SK-N-SH (cell line): ENCODE data around the gene MTFMT. TPM values are rescaled to one million over a fixed set of nuclear protein-coding genes. Genes with fewer than 3 reads are reported as not detected.

ENCODE experiments used
- CTCF ChIA-PET: fragments of 300-600, 350-600 bp; formaldehyde crosslinking; extraction: SDS; loops from one replicate; lab custom pipeline; 2021; lab: Yijun Ruan, JAX
- POLR2A ChIA-PET: fragments of 350-600 bp; sonication (Branson Sonifier 250); formaldehyde crosslinking; extraction: SDS; loops from one replicate; lab custom pipeline; 2020; ENCODE audit warnings: antibody characterized with exemption, inconsistent platforms; lab: Yijun Ruan, JAX
- DNase-seq: peaks from one replicate; pipeline ENCODE4 v3.0.0; 2012
- H2AFZ ChIP-seq: fragments of 200-600 bp; sonication (generic); 2 replicates; pipeline ENCODE4 v1.8.1; 2016; ENCODE audit warnings: antibody characterized with exemption, mild to moderate bottlenecking, low read depth
- H3F3A ChIP-seq: fragments of 200-600 bp; sonication (generic); replicated peaks from 2 replicates; pipeline ENCODE3; 2016; ENCODE audit warnings: antibody characterized with exemption, mild to moderate bottlenecking; ENCODE audit not compliant: insufficient read depth
- H3K27ac ChIP-seq, 2 experiments: fragments of 200-500 bp in 1 of 2; fragments of 200-600 bp in 1 of 2; sonication (Bioruptor generic) in 1 of 2; sonication (generic), shearing (Covaris generic) in 1 of 2; 2 replicates each; pipeline versions ENCODE4 v1.5.1 to v1.6.1; 2014 to 2016; ENCODE audit warnings: low read depth in 2 of 2, inconsistent platforms in 1 of 2, low read length in 1 of 2, mild to moderate bottlenecking in 1 of 2, mixed read lengths in 1 of 2
- H3K27me3 ChIP-seq: fragments of 200-600 bp; sonication (generic), shearing (Covaris generic); 2 replicates; pipeline ENCODE4 v1.6.1; 2016; ENCODE audit warnings: mixed run types; ENCODE audit not compliant: insufficient read depth
- H3K36me3 ChIP-seq, 2 experiments: fragments of 200-500 bp in 1 of 2; fragments of 200-600 bp in 1 of 2; sonication (Bioruptor generic) in 1 of 2; sonication (generic) in 1 of 2; replicated peaks in 1 of 2; 2 replicates each; pipeline versions ENCODE3 to v1.5.1; 2014 to 2016; ENCODE audit warnings: low read length in 1 of 2, mild to moderate bottlenecking in 1 of 2; ENCODE audit not compliant: insufficient read depth in 2 of 2, control insufficient read depth in 1 of 2
- H3K4me1 ChIP-seq, 2 experiments: fragments of 200-500 bp in 1 of 2; fragments of 200-600 bp in 1 of 2; sonication (Bioruptor generic) in 1 of 2; sonication (generic), shearing (Covaris generic) in 1 of 2; 2 replicates each; pipeline versions ENCODE4 v1.5.1 to v1.6.1; 2014 to 2016; ENCODE audit warnings: low read depth in 1 of 2, low read length in 1 of 2, mixed run types in 1 of 2; ENCODE audit not compliant: insufficient read depth in 2 of 2, control insufficient read depth in 1 of 2
- H3K4me2 ChIP-seq: fragments of 200-600 bp; sonication (generic), shearing (Covaris generic); 2 replicates; pipeline ENCODE4 v1.6.1; 2017; ENCODE audit warnings: mixed run types
- H3K4me3 ChIP-seq, 2 experiments: fragments of 200-500 bp in 1 of 2; fragments of 200-600 bp in 1 of 2; sonication (Bioruptor generic) in 1 of 2; sonication (generic), shearing (Covaris generic) in 1 of 2; 2 replicates each; pipeline versions ENCODE4 v1.5.1 to v1.8.1; 2014 to 2016; ENCODE audit warnings: low read depth in 2 of 2, inconsistent platforms in 1 of 2, low read length in 1 of 2, mild to moderate bottlenecking in 1 of 2, mixed read lengths in 1 of 2, moderate library complexity in 1 of 2
- H3K79me2 ChIP-seq: fragments of 200-600 bp; sonication (generic); 2 replicates; pipeline ENCODE4 v1.8.1; 2017; ENCODE audit warnings: mild to moderate bottlenecking; ENCODE audit not compliant: insufficient read depth
- H3K9ac ChIP-seq: fragments of 200-600 bp; sonication (generic); 2 replicates; pipeline ENCODE4 v1.6.1; 2017; ENCODE audit warnings: mixed run types
- H3K9me2 ChIP-seq: fragments of 200-600 bp; sonication (generic); 2 replicates; pipeline ENCODE4 v1.6.1; 2017; ENCODE audit warnings: mixed run types
- H3K9me3 ChIP-seq: fragments of 200-600 bp; sonication (generic); 2 replicates; pipeline ENCODE4 v1.6.1; 2017; ENCODE audit warnings: mixed run types, mild to moderate bottlenecking, moderate library complexity
- H4K20me1 ChIP-seq: fragments of 200-600 bp; sonication (generic); 2 replicates; pipeline ENCODE4 v1.6.1; 2017; ENCODE audit warnings: mild to moderate bottlenecking, mixed run types; ENCODE audit not compliant: insufficient read depth
- CHD2 ChIP-seq: fragments of 150-350 bp; IDR thresholded peaks from 2 replicates; pipeline ENCODE4 v1.6.1; 2018; ENCODE audit warnings: low read length; ENCODE audit not compliant: partially characterized antibody
- FOSL2 ChIP-seq: IDR thresholded peaks from 2 replicates; pipeline ENCODE4 v1.4.0; 2012; ENCODE audit warnings: low read depth, mild to moderate bottlenecking, moderate library complexity, borderline replicate concordance
- GATA2 ChIP-seq: sonication (generic); formaldehyde crosslinking; IDR thresholded peaks from 2 replicates; pipeline ENCODE4 v1.5.0; 2020; ENCODE audit warnings: mild to moderate bottlenecking, missing genetic modification reagents
- JUND ChIP-seq: IDR thresholded peaks from 2 replicates; pipeline ENCODE4 v1.4.0; 2012
- MEF2A ChIP-seq: IDR thresholded peaks from 2 replicates; pipeline ENCODE4 v1.4.0; 2012; ENCODE audit warnings: low read depth, borderline replicate concordance
- NRF1 ChIP-seq: IDR thresholded peaks from 2 replicates; pipeline ENCODE4 v1.6.1; 2012; ENCODE audit warnings: low read depth, mild to moderate bottlenecking, low read length
- RAD21 ChIP-seq: IDR thresholded peaks from 2 replicates; pipeline ENCODE4 v1.6.1; 2012; ENCODE audit warnings: mild to moderate bottlenecking, low read length
- RCOR1 ChIP-seq: fragments of 150-350 bp; IDR thresholded peaks from 2 replicates; pipeline ENCODE4 v1.6.1; 2017; ENCODE audit warnings: antibody characterized with exemption, low read length
- RXRA ChIP-seq: IDR thresholded peaks from 2 replicates; pipeline ENCODE4 v1.4.0; 2012; ENCODE audit warnings: low read depth, mild to moderate bottlenecking, borderline replicate concordance
- SIN3A ChIP-seq: IDR thresholded peaks from 2 replicates; pipeline ENCODE4 v1.6.1; 2012; ENCODE audit warnings: low read depth, mild to moderate bottlenecking, low read length, moderate library complexity, borderline replicate concordance
- SMC3 ChIP-seq: IDR thresholded peaks from 2 replicates; pipeline ENCODE4 v1.6.1; 2012; ENCODE audit warnings: low read depth, low read length, improper control_type of control experiment
- TAF1 ChIP-seq: IDR thresholded peaks from 2 replicates; pipeline ENCODE4 v1.6.1; 2012; ENCODE audit warnings: low read depth, mild to moderate bottlenecking, low read length, moderate library complexity, borderline replicate concordance
- TCF12 ChIP-seq: IDR thresholded peaks from 2 replicates; pipeline ENCODE4 v1.4.0; 2012
- TEAD4 ChIP-seq: IDR thresholded peaks from 2 replicates; pipeline ENCODE4 v1.4.0; 2012; ENCODE audit warnings: mild to moderate bottlenecking, borderline replicate concordance; ENCODE audit not compliant: insufficient read depth
- YY1 ChIP-seq: IDR thresholded peaks from 2 replicates; pipeline ENCODE4 v1.4.0; 2012; ENCODE audit warnings: low read depth, mild to moderate bottlenecking
- WGBS: methylation state at CpG from one replicate; pipeline ENCODE4 v1.1.6; 2017; ENCODE audit warnings: low lambda C conversion rate; 5-methylcytosine and 5-hydroxymethylcytosine counted together
- polyA plus RNA-seq, 3 experiments: library from polyadenylated mRNA; depleted of rRNA; stranded (reverse); fragments of >200 nt; gene quantifications; 2 replicates each; pipeline ENCODE4 v1.2.3, GENCODE V29; 2012
- TF ChIP-seq, protein P1 (sequence below): fragments of 150-350 bp; IDR thresholded peaks from 2 replicates; pipeline ENCODE4 v1.6.1; 2016; ENCODE audit warnings: mild to moderate bottlenecking, low read depth, low read length
- TF ChIP-seq, protein P2 (sequence below): IDR thresholded peaks from 2 replicates; pipeline ENCODE4 v1.4.0; 2012; ENCODE audit warnings: low read depth, borderline replicate concordance
- TF ChIP-seq, protein P3 (sequence below): IDR thresholded peaks from 2 replicates; pipeline ENCODE4 v1.4.0; 2012; ENCODE audit warnings: low read depth, borderline replicate concordance
- TF ChIP-seq, protein P4 (sequence below): fragments of 200-600 bp; sonication (generic); IDR thresholded peaks from 2 replicates; pipeline ENCODE4 v1.6.1; 2017; ENCODE audit warnings: antibody characterized with exemption, mild to moderate bottlenecking, moderate library complexity

MTFMT gene
- polyA plus RNA-seq, 1 of the 3 experiments (the other 2 are of a cell fraction): 12.1 TPM

DNA sequence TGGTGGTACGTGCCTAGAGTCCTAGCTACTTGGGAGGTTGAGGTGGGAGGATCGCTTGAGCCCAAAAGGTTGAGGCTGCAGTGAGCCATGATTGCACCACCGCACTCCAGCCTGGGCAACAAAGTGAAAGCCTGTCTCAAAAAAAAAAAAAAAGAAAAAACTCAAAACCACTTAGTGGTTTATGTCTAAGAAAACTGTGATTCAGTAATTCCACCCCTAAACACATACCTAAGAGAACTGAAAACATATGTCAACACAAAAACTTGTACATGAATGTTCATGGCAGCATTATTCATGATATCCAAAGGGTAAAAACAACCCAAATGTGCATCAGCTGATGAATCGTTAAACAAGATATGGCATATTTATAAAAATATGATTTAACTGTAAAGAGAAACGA, 54.0 kb downstream of the MTFMT start:
- Histone ChIP-seq H3K27ac (no peak overlapping the region), H3F3A (peaks cover 6% of the 10 kb centered on the region), H3K9ac (no peak overlapping the region)
- TF ChIP-seq CHD2 (no peak), SIN3A (no peak), RAD21 (no peak), RXRA (no peak), TEAD4 (no peak), NRF1 (no peak), JUND (no peak), FOSL2 (no peak), TCF12 (no peak), TAF1 (no peak), MEF2A (no peak), RCOR1 (no peak), GATA2 (no peak), SMC3 (no peak), YY1 (no peak)
- TF ChIP-seq, protein P1, sequence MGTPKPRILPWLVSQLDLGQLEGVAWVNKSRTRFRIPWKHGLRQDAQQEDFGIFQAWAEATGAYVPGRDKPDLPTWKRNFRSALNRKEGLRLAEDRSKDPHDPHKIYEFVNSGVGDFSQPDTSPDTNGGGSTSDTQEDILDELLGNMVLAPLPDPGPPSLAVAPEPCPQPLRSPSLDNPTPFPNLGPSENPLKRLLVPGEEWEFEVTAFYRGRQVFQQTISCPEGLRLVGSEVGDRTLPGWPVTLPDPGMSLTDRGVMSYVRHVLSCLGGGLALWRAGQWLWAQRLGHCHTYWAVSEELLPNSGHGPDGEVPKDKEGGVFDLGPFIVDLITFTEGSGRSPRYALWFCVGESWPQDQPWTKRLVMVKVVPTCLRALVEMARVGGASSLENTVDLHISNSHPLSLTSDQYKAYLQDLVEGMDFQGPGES: no peak
- TF ChIP-seq, protein P2, sequence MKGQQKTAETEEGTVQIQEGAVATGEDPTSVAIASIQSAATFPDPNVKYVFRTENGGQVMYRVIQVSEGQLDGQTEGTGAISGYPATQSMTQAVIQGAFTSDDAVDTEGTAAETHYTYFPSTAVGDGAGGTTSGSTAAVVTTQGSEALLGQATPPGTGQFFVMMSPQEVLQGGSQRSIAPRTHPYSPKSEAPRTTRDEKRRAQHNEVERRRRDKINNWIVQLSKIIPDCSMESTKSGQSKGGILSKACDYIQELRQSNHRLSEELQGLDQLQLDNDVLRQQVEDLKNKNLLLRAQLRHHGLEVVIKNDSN: no peak
- TF ChIP-seq, protein P3, sequence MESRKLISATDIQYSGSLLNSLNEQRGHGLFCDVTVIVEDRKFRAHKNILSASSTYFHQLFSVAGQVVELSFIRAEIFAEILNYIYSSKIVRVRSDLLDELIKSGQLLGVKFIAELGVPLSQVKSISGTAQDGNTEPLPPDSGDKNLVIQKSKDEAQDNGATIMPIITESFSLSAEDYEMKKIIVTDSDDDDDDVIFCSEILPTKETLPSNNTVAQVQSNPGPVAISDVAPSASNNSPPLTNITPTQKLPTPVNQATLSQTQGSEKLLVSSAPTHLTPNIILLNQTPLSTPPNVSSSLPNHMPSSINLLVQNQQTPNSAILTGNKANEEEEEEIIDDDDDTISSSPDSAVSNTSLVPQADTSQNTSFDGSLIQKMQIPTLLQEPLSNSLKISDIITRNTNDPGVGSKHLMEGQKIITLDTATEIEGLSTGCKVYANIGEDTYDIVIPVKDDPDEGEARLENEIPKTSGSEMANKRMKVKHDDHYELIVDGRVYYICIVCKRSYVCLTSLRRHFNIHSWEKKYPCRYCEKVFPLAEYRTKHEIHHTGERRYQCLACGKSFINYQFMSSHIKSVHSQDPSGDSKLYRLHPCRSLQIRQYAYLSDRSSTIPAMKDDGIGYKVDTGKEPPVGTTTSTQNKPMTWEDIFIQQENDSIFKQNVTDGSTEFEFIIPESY: no peak
- TF ChIP-seq, protein P4, sequence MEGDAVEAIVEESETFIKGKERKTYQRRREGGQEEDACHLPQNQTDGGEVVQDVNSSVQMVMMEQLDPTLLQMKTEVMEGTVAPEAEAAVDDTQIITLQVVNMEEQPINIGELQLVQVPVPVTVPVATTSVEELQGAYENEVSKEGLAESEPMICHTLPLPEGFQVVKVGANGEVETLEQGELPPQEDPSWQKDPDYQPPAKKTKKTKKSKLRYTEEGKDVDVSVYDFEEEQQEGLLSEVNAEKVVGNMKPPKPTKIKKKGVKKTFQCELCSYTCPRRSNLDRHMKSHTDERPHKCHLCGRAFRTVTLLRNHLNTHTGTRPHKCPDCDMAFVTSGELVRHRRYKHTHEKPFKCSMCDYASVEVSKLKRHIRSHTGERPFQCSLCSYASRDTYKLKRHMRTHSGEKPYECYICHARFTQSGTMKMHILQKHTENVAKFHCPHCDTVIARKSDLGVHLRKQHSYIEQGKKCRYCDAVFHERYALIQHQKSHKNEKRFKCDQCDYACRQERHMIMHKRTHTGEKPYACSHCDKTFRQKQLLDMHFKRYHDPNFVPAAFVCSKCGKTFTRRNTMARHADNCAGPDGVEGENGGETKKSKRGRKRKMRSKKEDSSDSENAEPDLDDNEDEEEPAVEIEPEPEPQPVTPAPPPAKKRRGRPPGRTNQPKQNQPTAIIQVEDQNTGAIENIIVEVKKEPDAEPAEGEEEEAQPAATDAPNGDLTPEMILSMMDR: no peak
- TF ChIP-seq, all 33 proteins: peak for 0
- WGBS: 75% methylated on average over 5 of the region's 5 CpGs
- POLR2A ChIA-PET: no interaction called here
- Histone ChIP-seq H3K79me2 (peaks cover 3% of the 10 kb centered on the region; the same call in 1 of the 2 replicates), H3K9me2 (no peaks in the 10 kb centered on the region), H3K9me3 (no peaks in the 10 kb centered on the region), H3K36me3 (peaks cover 46 to 59% of the 10 kb centered on the region in 2 experiments), H3K4me1 (no peaks in the 10 kb centered on the region), H3K27me3 (no peaks in the 10 kb centered on the region), H3K4me3 (no peak overlapping the region), H3K4me2 (no peak overlapping the region), H2AFZ (no peak overlapping the region), H4K20me1 (no peaks in the 10 kb centered on the region)
- CTCF ChIA-PET: no interaction called here
- DNase-seq: no peak
